GM23248 (cell line): ENCODE data around the gene EHD4.

ENCODE experiments used
- EZH2 ChIP-seq: fragments of 200-600 bp; sonication (generic); IDR thresholded peaks from 2 replicates; pipeline ENCODE4 v1.6.1; 2018; ENCODE audit warnings: antibody characterized with exemption, mild to moderate bottlenecking; ENCODE audit not compliant: insufficient read depth, poor library complexity, severe bottlenecking
- EZH2phosphoT487 ChIP-seq: fragments of 200-600 bp; sonication (generic); IDR thresholded peaks from 2 replicates; pipeline ENCODE4 v1.6.1; 2018; ENCODE audit warnings: antibody characterized with exemption, moderate library complexity, mild to moderate bottlenecking, low read depth; ENCODE audit not compliant: insufficient read depth

GRCh38 chr15:42014406-42014805 lies 42.0 kb upstream of the EHD4 start:
- TF ChIP-seq EZH2 (no peak), EZH2phosphoT487 (no peak)
